B cell (primary cell): ENCODE measurements around the gene MTG2.

Experiments
- CTCF ChIP-seq: fragments of 200-600 bp; IDR thresholded peaks from one replicate; pipeline ENCODE4 v1.8.0; 2022; ENCODE audit warnings: antibody characterized with exemption, mild to moderate bottlenecking
- EZH2 ChIP-seq: IDR thresholded peaks from 2 replicates; pipeline ENCODE4 v1.6.1; 2012; ENCODE audit warnings: borderline replicate concordance, low read depth, mild to moderate bottlenecking, moderate library complexity, low read length; ENCODE audit not compliant: insufficient read depth, poor library complexity, severe bottlenecking

GRCh38 chr20:62237801-62238568 lies 55.2 kb downstream of the MTG2 start, which contains the start of gene OSBPL2:
- TF ChIP-seq CTCF (no peak), EZH2 (no peak)
